Endothelial cell (in vitro differentiated cells): ENCODE data around the gene SPDYE18. TPM values are rescaled to one million over a fixed set of nuclear protein-coding genes. Genes with fewer than 3 reads are reported as not detected.
A peak's percentile ranks its signal among the peaks of the same experiment; 100 is the strongest.
"Not testable (repeated sequence)": the region's sequence is repeated elsewhere in the genome, so short reads cannot be mapped to it uniquely, and the experiment has no call there.

ENCODE experiments used
- DNase-seq: peaks from one replicate; pipeline ENCODE4 v3.0.0; 2021; ENCODE audit warnings: low spot score
- H3K27ac Mint-ChIP-seq: one replicate; pipeline ENCODE4 v1.8.0; 2021; ENCODE audit warnings: mixed read lengths, inconsistent platforms; ENCODE audit not compliant: unreplicated experiment
- H3K27me3 Mint-ChIP-seq: one replicate; pipeline ENCODE4 v1.8.0; 2021; ENCODE audit warnings: mild to moderate bottlenecking, moderate library complexity, mixed read lengths, inconsistent platforms; ENCODE audit not compliant: unreplicated experiment
- H3K36me3 Mint-ChIP-seq: one replicate; pipeline ENCODE4 v1.8.0; 2021; ENCODE audit warnings: mild to moderate bottlenecking, low read depth, mixed read lengths, inconsistent platforms; ENCODE audit not compliant: unreplicated experiment
- H3K4me1 Mint-ChIP-seq: one replicate; pipeline ENCODE4 v1.8.0; 2021; ENCODE audit warnings: mild to moderate bottlenecking, mixed read lengths, inconsistent platforms; ENCODE audit not compliant: unreplicated experiment
- H3K4me3 Mint-ChIP-seq: one replicate; pipeline ENCODE4 v1.8.0; 2021; ENCODE audit warnings: mild to moderate bottlenecking, mixed read lengths, inconsistent platforms; ENCODE audit not compliant: unreplicated experiment
- H3K9me3 Mint-ChIP-seq: one replicate; pipeline ENCODE4 v1.8.0; 2021; ENCODE audit warnings: mixed read lengths, inconsistent platforms; ENCODE audit not compliant: unreplicated experiment
- total RNA-seq: library from RNA; stranded (reverse); fragmentation: NEBNext Ultra II Directional; extraction: Animal tissue kit (Norgen Biotek cat#: 25700); gene quantifications from one replicate; pipeline ENCODE4 v1.2.1, GENCODE V29; 2021; ENCODE audit not compliant: unreplicated experiment

Gene SPDYE18
- total RNA-seq, 1 donor from 2014 or later = not detected

- not testable (repeated sequence) for DNase-seq, H3K9me3 Mint-ChIP-seq, H3K27me3 Mint-ChIP-seq, H3K4me1 Mint-ChIP-seq, H3K27ac Mint-ChIP-seq, H3K36me3 Mint-ChIP-seq, H3K4me3 Mint-ChIP-seq
Observed at GRCh38 chr7:77074786-77075396, 12.5 kb upstream of the SPDYE18 start.

GRCh38 chr7:77071108-77071507 lies 8.8 kb upstream of the SPDYE18 start:
- Mint-ChIP-seq H3K36me3 (peaks cover 12% of the 10 kb centered on the region), H3K4me3 (peak overlapping the region; percentile 28)
- H3K27ac Mint-ChIP-seq, DNase-seq, H3K4me1 Mint-ChIP-seq, H3K27me3 Mint-ChIP-seq, H3K9me3 Mint-ChIP-seq: not testable (repeated sequence)

GRCh38 chr7:77065869-77066268 lies 3.5 kb upstream of the SPDYE18 start:
- H3K9me3 Mint-ChIP-seq, H3K4me1 Mint-ChIP-seq, H3K27ac Mint-ChIP-seq, H3K27me3 Mint-ChIP-seq, DNase-seq: not testable (repeated sequence)
- peak overlapping the region; percentile 33 for H3K4me3 Mint-ChIP-seq
- H3K36me3 Mint-ChIP-seq = peaks cover 12% of the 10 kb centered on the region

- H3K9me3 Mint-ChIP-seq, H3K27ac Mint-ChIP-seq, DNase-seq, H3K4me1 Mint-ChIP-seq, H3K36me3 Mint-ChIP-seq, H3K27me3 Mint-ChIP-seq, H3K4me3 Mint-ChIP-seq: not testable (repeated sequence)
Observed at GRCh38 chr7:77063732-77064131, 1.4 kb upstream of the SPDYE18 start.

- H3K9me3 Mint-ChIP-seq, H3K27me3 Mint-ChIP-seq, H3K4me1 Mint-ChIP-seq, DNase-seq, H3K4me3 Mint-ChIP-seq, H3K27ac Mint-ChIP-seq, H3K36me3 Mint-ChIP-seq: not testable (repeated sequence)
Observed at GRCh38 chr7:77032261-77032660, 30.1 kb downstream of the SPDYE18 start, which contains the start of gene SPDYE17. SPDYE17 (minus strand) TSS chr7:77032361; CDS start chr7:77030570, 1,791 bp downstream.

GRCh38 chr7:77026349-77026748 lies 36.0 kb downstream of the SPDYE18 start:
- not testable (repeated sequence) for H3K27me3 Mint-ChIP-seq, DNase-seq, H3K9me3 Mint-ChIP-seq, H3K36me3 Mint-ChIP-seq, H3K4me3 Mint-ChIP-seq, H3K27ac Mint-ChIP-seq, H3K4me1 Mint-ChIP-seq

GRCh38 chr7:77010074-77010680 lies 52.2 kb downstream of the SPDYE18 start:
- DNase-seq, H3K27me3 Mint-ChIP-seq, H3K9me3 Mint-ChIP-seq, H3K36me3 Mint-ChIP-seq, H3K4me3 Mint-ChIP-seq, H3K27ac Mint-ChIP-seq, H3K4me1 Mint-ChIP-seq: not testable (repeated sequence)

- not testable (repeated sequence) for H3K36me3 Mint-ChIP-seq, H3K27me3 Mint-ChIP-seq, DNase-seq, H3K4me1 Mint-ChIP-seq, H3K4me3 Mint-ChIP-seq, H3K9me3 Mint-ChIP-seq, H3K27ac Mint-ChIP-seq
Observed at GRCh38 chr7:77008000-77008399, 54.4 kb downstream of the SPDYE18 start.

- H3K4me3 Mint-ChIP-seq, H3K27ac Mint-ChIP-seq, H3K4me1 Mint-ChIP-seq, H3K27me3 Mint-ChIP-seq, H3K9me3 Mint-ChIP-seq, H3K36me3 Mint-ChIP-seq, DNase-seq: not testable (repeated sequence)
Observed at GRCh38 chr7:77006127-77007110, 55.9 kb downstream of the SPDYE18 start.

- H3K9me3 Mint-ChIP-seq, DNase-seq, H3K4me3 Mint-ChIP-seq: not testable (repeated sequence)
Observed at GRCh38 chr7:77005461-77006057, 56.8 kb downstream of the SPDYE18 start.

GRCh38 chr7:77004151-77004550 lies 58.2 kb downstream of the SPDYE18 start:
- not testable (repeated sequence) for H3K9me3 Mint-ChIP-seq, H3K27ac Mint-ChIP-seq, H3K4me3 Mint-ChIP-seq, H3K36me3 Mint-ChIP-seq, H3K4me1 Mint-ChIP-seq, DNase-seq, H3K27me3 Mint-ChIP-seq

More at GRCh38 chr7:77005461-77006057, 56.8 kb downstream of the SPDYE18 start:
- H3K36me3 Mint-ChIP-seq, H3K27me3 Mint-ChIP-seq, H3K4me1 Mint-ChIP-seq, H3K27ac Mint-ChIP-seq: not testable (repeated sequence)
